HG03558 (cell line): ENCODE data around the gene COQ10B.
"Not testable (repeated sequence)": the region's sequence is repeated elsewhere in the genome, so short reads cannot be mapped to it uniquely, and the experiment has no call there.

ENCODE experiments used
- ATAC-seq: cut with Tn5 transposase; IDR thresholded peaks from one replicate; pipeline ENCODE4 v1.9.1; 2021; ENCODE audit warnings: moderate number of reproducible peaks; ENCODE audit not compliant: unreplicated experiment; ENCODE audit errors: extremely low read depth

COQ10B gene

GRCh38 chr2:197453123-197453913 is at the start of gene COQ10B:
COQ10B (plus strand) TSS chr2:197453552; CDS start chr2:197453561, 9 bp downstream.
- peak; percentile 90 for ATAC-seq

GRCh38 chr2:197405582-197405981 is 47.8 kb upstream of the COQ10B start:
- ATAC-seq, result no peak

GRCh38 chr2:197414039-197414438 is 39.3 kb upstream of the COQ10B start:
- ATAC-seq, result no peak

- ATAC-seq, result no peak
Observed at GRCh38 chr2:197414515-197414914, 38.8 kb upstream of the COQ10B start.

- no peak for ATAC-seq
Observed at GRCh38 chr2:197416268-197416667, 37.1 kb upstream of the COQ10B start.

- ATAC-seq, result no peak
Observed at GRCh38 chr2:197419438-197419837, 33.9 kb upstream of the COQ10B start.

- ATAC-seq, result no peak
Observed at GRCh38 chr2:197423307-197423706, 30.0 kb upstream of the COQ10B start.

GRCh38 chr2:197425550-197425949 is 27.8 kb upstream of the COQ10B start:
- no peak for ATAC-seq

GRCh38 chr2:197426723-197427603 is 26.4 kb upstream of the COQ10B start:
- ATAC-seq, result no peak

- ATAC-seq, result no peak
Observed at GRCh38 chr2:197427986-197428385, 25.4 kb upstream of the COQ10B start.

- ATAC-seq, result no peak
Observed at GRCh38 chr2:197431858-197432257, 21.5 kb upstream of the COQ10B start.

GRCh38 chr2:197432527-197432926 is 20.8 kb upstream of the COQ10B start:
- not testable (repeated sequence) for ATAC-seq

GRCh38 chr2:197433780-197434438 is 19.4 kb upstream of the COQ10B start:
- ATAC-seq, result no peak

- ATAC-seq, result peak; percentile 76
Observed at GRCh38 chr2:197434541-197435513, 18.5 kb upstream of the COQ10B start, which contains the start of gene SF3B1. SF3B1 (minus strand) TSS chr2:197435028; CDS start chr2:197434999, 29 bp downstream.

GRCh38 chr2:197435598-197436420 is 17.5 kb upstream of the COQ10B start:
- ATAC-seq, result no peak

GRCh38 chr2:197437380-197437779 is 16.0 kb upstream of the COQ10B start:
- ATAC-seq, result no peak

GRCh38 chr2:197442857-197443256 is 10.5 kb upstream of the COQ10B start:
- no peak for ATAC-seq

- ATAC-seq, result no peak
Observed at GRCh38 chr2:197445746-197446145, 7.6 kb upstream of the COQ10B start.

GRCh38 chr2:197446844-197447243 is 6.5 kb upstream of the COQ10B start:
- no peak for ATAC-seq
